CD4-positive, alpha-beta T cell treated with Interleukin-15 for 4 hours (primary cell): Measurements from ENCODE around the gene SLC6A18.

Source experiments
- DNase-seq: peaks from one replicate; pipeline ENCODE4 v3.0.0-alpha.2; 2020; ENCODE audit warnings: low spot score

SLC6A18 gene

DNA sequence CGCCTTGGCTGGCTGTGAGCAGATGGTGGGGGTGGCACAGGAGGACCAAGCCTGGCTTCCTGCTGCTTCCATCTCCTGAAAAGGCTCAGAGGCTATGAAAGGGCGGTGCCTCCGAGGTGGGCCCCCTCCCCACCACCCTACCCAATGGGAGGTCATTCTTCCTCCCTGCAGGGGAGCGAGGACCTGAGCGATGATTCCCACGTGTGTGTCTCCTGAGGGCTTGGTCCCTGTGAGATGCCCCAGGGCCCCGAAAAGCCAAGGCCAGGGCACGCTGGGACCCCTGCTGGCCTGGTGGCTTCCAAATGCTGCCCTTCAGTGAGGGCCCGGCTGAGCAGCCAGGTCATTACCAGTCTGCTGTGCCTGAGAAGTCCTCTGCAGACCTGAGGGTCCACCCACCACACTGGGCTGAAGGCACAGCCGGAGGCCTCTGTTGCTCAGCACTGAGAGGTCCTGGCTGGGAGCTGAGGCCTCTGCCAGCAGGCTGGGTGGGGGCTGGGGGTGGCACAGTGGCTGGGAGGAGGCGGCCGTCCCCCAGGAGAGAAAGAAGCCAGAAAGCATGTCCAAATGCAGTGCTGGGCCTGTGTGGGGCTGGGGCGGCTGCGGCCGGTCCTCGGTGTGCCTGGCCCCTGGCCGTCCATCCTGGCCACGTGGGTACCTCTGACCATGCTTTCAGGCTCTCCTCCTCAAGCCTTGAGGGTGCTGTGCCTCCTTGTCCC lies 37.8 kb upstream of the SLC6A18 start:
- no peak for DNase-seq

DNA sequence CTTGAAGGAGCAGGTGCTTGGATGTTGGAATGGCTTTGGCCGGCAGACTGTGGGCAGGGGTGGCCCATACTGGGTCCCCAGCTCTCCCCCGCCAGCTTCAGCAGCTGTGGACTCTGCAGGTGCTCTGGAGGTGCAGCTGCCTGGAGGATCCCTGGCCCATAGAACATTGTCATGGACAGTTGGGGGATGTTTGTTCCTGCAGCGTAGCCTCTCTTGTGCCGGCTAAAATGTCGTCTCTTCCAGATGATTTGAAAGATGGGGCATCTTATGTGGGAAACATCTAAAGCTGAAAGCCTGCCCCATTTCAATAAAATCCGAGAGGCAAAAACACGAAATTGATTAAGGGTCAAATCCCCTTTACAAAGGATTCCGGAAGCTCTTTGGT lies 37.2 kb upstream of the SLC6A18 start:
- no peak for DNase-seq

DNA sequence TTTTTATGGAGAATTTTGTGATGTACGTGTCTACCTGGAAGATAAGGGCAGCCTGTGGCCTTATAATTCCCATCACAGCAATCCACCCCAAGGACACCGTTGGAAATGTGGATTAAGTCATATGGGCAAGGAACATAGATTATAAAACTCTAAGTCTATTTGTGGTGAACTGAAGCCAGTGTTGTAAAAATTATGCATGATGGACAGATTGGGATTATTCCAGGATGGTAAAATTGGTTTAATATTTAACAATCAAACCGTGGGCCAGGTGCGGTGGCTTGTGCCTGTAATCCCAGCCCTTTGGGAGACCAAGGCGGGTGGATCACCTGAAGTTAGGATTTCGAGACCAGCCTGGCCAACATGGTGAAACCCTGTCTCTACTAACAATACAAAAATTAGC lies 36.7 kb upstream of the SLC6A18 start:
- DNase-seq, result no peak

DNA sequence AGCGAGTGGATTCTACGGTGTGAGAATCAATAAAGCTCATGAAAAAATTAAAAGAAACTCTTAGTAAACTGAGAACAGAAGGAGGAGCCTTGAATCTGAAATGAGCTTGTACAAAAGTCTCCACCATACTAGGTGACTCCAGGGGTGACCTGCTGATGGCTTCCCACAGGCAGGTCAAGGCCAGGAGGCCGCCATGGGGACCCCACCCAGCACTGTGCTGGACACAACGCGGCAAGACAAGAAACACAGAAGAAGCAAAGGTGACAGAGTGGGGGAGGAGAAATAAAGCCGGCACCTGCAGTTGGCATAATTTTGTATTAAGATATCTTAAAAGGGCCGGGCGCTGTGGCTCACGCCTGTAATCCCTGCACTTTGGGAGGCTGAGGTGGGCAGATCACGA lies 35.9 kb upstream of the SLC6A18 start:
- no peak for DNase-seq

DNA sequence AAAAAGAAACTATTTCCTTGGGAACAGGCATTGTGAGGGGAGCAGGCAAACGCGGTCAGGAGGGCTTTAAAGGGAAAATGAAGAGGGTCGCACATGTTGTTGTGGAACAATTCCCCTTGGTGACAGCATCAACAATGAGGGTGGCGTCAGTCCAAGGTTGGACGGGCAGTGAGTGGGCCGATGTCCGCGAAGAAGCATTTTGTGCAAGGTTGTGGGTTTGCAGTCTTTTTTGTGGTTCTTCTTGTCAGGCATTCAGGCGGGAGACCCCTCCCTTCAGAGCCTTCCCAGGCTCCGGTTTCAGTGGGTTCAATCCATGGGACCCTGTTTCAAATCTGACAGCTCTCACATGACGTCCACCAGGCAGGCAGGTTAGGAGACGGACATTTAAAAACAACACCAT lies 34.9 kb upstream of the SLC6A18 start:
- no peak for DNase-seq

DNA sequence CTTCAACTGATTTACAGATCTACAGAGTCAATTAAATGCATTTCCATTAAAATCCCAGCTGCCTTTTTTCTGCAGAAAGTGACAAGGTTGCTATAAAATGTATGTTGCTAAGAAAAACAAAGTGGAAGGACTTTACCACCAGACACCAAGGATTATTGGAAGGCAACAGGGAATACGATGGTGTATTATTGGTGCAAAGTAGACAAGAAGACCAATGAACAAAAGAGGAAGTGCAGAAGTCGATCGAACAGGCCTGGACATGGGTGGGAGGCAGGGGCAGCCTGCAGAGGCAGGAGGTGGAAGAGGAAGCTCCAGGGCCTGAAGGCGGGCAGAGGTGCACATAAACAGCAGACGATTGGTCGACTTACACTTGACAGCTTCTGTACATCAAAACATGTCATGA lies 34.3 kb upstream of the SLC6A18 start:
- no peak for DNase-seq

DNA sequence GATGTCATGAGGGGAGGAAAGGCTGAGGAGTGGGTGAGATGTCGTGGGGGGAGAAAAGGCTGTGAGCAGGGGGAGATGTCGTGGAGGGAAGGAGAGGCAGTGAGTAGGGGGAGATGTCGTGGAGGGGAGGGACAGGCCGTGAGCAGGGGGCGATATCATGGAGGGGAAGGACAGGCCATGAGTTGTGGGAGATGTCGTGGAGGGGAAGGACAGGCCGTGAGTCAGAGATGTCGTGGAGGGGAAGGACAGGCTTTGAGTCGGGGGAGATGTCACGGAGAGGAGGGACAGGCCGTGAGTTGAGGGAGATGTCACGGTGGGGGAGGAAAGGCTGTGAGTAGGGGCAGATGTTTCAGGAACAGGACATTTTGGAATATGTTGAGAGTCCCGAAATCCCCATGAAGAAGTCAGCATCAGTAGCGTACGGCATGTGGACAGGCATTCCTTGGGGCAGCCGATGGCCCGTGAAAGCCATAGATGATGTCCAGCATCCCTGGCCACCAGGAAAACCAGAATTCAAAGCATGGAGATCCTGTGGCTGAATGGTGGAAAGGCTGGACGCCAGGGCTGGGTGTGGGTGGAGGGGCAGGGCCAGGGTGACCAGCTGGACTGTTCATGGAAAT lies 32.1 kb upstream of the SLC6A18 start:
- DNase-seq, result no peak

DNA sequence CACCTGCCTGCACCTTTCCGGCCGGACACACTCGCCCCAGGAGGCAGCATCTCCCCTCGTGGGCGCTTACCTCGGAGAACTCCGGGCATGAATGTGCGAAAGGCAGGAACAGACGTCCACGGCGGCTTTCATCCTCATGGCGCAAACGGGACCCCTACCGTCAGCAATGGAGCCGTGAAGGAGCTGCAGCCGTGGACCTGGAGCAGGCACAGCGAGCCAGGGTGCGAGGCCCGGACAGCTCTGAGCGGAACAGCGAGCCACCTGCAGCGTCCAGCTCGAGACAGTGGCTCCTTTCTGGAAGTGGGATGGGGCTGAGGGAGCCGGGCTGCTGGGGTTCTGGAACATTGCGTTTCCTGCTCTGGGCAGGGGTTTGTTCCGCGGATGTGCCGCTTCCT lies 31.6 kb upstream of the SLC6A18 start:
- no peak for DNase-seq

DNA sequence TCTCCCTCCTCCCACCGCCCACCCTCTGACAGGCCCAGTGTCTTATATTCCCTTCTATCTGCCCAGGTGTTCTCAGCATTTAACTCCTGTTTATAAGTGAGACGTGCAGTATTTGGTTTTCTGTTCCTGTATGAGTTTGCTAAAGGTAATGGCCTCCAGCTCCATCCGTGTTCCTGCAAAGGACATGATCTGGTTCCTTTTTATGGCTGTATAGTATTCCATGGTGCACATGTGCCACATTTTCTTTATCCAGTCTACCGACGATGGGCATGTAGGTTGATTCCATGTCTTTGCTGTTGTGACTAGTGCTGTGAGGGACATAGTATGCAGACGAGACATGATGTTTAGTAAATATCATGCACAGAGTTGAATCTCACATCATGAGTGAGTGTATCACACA lies 30.8 kb upstream of the SLC6A18 start:
- no peak for DNase-seq

DNA sequence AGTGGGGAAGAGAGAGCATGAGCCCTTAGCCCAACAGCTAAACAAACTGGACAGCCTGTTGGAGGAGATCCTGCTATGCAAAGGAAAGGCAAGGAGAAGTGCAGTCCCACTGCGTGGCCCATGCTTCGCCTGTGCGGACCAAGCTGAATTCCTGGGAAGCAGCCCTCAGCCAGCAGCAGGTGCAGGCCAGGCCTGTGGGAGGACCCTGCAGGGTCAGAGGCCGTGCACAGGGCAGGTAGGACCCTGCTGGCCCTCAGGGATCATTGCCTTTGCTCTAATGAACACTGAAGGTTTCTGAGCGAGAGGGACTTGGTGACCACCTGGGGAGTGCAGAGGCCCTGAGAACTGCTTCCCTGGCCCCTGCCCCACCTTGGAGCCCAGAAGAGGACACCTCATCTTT lies 29.7 kb upstream of the SLC6A18 start:
- DNase-seq, result no peak

DNA sequence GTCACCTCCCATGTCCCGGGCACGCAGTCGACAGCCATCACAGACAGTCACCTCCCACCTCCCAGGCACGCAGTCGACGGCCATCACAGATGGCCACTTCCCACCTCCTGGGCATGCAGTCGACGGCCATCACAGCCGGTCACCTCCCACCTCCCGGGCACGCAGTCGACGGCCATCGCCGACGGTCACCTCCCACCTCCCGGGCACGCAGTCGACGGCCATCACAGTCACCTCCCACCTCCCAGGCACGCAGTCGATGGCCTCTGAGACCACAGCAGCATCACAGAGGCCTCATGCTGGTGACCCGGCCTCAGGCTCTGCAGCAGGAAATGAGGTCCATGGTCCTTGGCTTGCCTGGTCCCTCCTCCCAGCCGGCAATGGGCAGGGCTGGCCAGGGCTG lies 29.3 kb upstream of the SLC6A18 start:
- DNase-seq, result no peak

DNA sequence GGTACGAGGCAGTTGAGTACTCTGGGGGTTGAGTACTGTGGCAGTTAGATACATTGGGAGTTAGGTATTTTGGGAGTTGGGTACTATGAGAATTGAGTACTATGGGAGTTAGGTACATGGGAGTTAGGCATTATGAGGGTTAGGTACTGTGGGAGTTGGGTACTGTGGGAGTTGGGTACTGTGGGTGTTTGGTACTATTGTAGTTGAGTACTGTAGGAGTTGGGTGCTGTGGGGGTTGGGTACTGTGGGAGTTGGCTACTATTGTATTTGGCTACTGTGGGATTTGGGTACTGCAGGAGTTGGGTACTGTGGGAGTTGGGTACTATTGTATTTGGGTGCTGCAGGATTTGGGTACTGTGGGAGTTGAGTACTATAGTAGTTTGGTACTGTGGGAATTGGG lies 28.6 kb upstream of the SLC6A18 start:
- no peak for DNase-seq

DNA sequence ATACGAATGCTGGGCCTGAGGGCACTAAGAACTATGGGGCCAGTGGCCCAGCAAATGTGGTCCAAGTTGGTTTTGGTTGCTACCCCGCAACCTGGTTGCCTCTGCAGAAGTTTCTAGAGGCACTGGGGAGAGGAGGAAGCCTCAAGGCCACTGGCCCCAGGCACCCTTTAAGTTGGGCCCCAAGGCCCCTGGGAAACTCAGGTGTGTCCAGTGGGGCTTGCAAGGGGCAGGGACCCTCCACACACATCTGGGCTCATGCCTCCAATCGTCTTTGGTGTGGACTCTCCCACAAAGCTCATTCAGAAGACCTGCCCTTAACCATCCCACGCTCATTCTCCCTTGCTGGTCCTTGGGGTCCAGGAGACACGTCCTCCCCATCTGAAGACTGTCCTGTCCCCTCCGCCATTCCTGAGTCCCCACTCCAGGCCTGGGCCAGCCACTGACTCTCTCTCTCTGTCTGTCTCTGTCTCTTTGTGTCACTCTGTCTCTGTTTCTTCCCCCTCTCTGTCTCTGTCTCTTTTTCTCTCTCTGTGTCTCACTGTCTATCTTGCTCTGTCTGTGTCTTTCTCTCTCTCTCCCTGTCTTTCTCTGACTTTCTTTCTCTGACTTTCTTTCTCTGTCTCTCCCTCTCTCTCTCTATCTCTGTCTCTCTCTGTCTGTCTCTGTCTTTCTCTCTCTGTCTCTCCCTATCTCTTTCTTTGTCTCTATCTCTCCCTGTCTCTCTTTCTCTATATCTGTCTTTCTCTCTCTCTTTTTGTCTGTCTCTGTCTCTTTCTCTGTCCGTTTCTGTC lies 27.1 kb upstream of the SLC6A18 start:
- DNase-seq, result no peak

DNA sequence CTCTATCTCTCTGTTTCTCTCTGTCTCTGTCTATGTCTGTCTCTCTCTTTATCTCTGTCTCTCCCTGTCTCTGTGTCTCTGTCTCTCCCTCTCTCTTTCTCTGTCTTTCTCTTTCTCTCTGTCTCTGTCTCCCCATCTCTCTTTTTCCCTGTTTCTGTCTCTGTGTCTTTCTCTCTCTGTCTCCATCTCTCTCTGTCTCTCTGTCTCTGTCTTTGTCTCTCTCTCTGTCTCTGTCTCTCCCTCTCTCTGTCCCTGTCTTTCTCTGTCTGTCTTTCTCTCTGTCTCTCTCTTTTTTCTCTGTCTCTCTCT lies 25.9 kb upstream of the SLC6A18 start:
- no peak for DNase-seq

DNA sequence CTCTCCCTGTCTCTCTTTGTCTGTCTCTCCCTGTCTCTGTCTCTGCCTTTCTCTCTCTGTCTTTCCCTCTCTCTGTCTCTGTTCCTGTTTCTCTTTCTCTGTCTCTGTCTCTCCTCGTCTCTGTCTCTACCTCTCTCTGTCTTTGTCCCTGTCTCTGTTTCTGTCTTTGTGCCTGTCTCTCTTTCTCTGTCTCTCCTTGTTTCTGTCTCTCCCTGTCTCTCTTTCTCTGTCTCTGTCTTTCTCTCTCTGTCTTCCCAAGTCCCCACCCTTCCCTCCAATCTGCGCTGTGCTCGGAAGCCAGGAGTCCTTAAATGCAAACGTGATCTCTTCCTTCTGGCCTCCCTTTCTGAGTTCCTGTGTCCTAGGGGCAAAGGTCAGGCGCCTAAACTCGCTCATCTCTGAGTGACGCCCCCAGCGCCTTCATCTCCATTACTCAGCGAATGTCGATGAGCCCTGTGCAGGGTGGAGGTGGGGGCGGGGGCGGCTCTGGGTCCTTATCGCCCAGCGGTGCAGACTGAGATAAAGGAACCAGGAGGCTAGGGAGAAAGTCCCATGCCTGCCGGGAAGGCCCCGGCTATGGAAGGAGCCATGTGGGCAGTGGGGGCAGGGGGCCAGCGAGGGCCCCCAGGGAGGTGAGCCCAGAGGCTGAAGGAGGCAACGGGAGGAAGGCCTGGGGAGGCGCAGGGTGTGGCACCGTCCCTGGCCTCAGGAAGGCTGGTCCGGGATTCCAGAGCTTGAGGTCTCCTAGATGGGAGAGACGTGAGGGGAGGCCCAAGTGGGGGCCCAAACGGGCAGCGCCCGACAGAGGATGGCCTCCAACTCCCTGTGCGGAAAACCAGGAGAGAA lies 25.3 kb upstream of the SLC6A18 start:
- DNase-seq, result no peak

DNA sequence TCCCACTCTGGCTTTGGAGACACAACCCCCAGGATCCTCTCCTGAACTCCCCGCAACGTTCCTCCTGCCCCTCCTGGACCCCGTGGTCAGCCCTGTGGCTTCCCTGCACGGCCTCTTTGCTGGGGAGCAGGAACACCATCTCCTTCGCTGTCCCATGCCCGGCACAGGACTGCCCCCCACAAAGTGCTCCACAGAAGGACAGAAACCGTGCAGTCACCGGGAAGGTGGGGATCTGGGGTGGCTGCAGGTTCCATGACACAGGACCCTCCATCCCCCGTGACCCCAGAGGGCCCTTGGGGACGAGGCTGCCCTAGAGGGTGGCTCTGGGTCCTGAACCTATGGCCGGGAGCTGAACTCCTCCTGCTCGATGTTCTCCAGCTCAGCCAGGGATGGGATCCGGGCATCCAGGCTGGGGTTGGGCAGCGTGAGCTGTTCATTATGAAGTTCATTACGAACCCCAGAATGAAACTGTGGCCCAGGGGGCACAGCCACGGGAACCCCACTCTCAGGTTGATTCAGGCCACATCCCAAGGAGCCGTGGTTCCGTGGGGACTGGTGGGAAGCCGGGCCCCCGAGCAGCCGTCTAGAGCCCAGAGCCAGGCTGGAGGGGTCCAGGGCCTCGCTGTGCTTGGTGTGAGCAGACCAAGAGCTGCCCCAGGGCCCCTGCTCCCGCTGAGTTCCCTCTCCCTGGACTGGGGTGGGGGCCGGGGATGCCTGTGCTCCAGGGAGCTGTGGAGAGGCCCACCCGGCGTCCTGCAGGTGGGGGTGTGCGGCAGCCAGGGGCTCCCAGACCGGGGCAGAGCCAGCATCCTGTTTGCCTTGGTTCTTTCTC lies 24.5 kb upstream of the SLC6A18 start:
- DNase-seq, result no peak

DNA sequence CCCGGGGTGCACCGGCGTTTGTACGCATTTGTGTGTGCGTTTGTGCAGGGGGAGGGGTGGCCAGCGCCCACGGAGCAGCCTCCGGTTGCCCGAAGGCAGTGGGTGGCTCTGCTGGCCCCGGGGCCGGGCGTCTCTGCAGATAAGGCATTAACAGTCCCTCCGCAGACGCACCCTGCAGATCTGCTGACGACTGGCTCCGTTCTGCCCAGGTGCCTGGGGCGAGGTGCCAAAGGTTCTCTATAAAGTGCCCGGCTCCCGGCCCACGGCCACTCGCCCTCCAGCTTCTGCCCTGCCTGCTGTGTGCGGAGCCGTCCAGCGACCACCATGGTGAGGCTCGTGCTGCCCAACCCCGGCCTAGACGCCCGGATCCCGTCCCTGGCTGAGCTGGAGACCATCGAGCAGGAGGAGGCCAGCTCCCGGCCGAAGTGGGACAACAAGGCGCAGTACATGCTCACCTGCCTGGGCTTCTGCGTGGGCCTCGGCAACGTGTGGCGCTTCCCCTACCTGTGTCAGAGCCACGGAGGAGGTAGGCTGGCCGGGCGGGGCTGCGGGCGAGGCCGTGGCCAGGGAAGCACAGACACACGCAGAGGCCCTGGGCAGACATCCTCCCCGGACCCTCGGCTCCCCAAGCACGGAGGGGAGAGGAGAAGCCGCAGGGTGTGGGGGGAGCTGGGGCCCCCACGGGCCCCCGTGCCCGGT lies 23.7 kb upstream of the SLC6A18 start, which contains the start of gene SLC6A19:
TSS of gene SLC6A19 (plus strand) at position 269 of the 699 bp plus-strand sequence. CDS start at position 325, 56 bp downstream.
- DNase-seq, result no peak

DNA sequence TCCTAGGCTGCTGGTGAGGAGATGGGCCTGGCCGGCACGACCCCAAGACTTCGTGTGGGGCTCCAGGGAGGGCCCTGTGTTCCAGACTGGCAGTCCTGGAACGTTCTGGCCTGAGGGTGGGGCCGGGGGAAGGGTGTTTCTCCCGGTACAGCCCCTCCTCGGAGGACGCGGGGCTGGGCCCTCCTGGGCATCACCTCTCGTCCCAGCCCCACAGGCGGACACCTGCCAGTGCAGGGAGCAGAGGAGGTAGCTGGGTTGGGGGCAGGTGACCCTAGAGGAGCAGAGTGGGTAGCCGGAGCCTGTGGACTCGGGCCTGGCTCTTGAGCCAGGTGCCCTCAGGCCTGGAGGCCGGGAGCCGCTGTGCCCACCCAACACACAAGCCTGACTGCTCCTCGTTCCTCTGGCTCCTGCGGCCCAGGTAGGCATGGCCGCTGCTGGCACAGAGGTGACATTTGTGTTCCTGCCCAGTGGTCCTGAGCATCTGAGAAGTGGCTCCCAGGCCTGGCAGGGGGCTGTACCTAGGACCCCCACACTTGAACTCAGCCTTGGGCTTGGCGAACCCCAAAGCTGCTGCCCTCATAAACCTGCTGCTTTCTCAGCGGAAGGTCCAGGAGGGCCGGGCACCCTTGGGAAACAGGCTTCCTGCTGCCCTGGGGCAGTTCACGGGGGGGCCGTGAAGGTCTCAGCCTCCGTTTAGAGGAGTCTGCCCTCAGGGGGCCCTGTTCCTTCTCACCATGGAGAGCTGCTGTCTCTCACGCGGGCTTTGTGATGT lies 23.0 kb upstream of the SLC6A18 start:
- DNase-seq, result no peak

DNA sequence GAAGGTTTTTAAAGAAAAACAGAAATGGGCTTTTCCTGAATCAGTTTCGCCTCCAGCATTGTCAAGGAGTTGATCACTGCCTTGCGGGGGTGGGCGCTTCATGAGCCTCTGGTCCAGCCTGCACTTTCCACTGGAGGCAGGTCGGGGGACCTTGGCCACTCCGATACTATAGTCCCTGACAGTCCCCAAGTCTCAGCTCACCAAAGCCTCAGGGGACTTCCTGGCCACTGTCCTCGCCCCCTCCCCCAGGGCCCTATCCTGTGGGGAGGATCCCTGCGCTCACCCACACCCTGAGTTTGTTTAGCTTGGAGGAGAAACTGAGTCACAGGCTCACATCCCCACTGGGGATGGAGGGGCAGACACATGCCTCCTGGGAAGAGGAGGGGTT lies 22.4 kb upstream of the SLC6A18 start:
- no peak for DNase-seq

DNA sequence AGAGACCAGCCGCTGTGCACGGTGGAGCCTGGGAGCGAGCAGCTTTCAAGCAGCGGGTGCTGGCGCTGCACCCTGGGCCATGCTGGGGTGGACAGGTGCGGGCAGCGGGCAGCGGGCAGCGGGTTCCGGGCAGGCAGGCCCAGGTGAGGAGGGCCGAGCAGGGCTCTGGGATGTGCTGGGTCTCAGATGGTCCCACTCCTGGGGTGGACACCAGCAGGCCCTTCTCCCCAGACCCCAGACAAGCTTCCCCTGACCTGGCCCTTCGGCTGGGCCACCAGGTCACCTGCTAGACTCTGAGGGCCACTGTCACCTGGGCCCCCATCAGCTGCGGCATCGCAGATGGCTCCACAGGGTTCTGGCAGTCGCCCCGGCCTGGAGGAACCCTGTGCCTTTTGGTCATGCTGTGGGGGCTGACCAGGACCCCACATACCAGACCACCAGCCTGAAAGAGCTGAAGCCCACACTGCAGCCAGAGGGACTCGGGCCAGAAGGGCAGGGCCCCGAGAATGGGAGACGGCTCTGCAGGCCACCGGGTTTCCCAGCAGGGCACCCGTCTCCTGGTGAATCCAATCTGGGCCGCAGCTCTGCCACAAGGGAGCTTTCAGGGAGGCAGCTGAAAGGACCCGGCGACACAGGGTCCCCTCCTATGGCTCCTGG lies 21.7 kb upstream of the SLC6A18 start:
- no peak for DNase-seq
